ENCODE measurements around the gene TBC1D22A.
A peak's percentile ranks its signal among the peaks of the same experiment; 100 is the strongest.
"Not testable (repeated sequence)": the region's sequence is repeated elsewhere in the genome, so short reads cannot be mapped to it uniquely, and the experiment has no call there.

Gene TBC1D22A, protein sequence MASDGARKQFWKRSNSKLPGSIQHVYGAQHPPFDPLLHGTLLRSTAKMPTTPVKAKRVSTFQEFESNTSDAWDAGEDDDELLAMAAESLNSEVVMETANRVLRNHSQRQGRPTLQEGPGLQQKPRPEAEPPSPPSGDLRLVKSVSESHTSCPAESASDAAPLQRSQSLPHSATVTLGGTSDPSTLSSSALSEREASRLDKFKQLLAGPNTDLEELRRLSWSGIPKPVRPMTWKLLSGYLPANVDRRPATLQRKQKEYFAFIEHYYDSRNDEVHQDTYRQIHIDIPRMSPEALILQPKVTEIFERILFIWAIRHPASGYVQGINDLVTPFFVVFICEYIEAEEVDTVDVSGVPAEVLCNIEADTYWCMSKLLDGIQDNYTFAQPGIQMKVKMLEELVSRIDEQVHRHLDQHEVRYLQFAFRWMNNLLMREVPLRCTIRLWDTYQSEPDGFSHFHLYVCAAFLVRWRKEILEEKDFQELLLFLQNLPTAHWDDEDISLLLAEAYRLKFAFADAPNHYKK

DNA sequence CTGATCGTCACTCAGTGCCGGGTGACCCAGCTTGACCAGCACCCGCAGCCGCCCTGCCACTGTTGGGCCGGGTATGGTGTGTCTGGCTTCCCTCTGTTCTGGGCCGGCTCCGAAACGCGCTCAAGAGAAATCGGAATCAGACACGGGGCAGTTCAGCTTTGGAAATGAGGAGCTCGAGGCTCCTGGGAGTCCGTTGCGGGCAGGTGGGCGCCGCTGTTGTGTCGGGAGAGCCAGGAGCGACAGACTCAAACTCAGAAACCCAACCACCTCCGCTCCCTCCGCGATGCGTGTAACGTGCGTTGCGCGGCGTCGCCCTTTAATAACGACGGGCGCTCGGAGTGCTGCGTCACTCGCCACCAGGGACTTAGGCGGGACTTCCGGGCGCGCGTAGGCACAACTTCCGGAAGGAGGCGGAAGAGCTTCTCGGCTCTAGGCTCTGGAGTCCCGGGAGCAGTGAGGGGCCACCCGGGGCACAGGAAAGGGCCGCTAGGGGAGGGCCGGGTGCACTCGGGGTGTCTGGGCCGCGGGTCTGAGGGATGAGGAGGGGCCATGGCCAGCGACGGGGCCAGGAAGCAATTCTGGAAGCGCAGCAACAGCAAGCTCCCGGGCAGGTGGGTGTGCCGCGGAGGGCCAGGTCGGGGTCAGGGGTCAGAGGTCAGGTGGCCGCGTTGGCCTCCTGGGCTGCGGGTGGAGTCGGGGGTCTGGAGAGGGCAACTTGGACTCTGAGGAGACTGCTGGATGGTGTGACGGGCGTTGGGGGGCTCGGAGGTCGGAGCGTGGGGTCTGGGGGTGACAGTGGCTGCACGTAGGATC, at the start of gene TBC1D22A:
Gene TBC1D22A, plus strand, starts transcription at position 413 of the 813 bp plus-strand sequence. Its CDS starts 137 bp downstream, at position 550.
- DNase-seq (ENCODE audit: low read depth in 2 of 2), result peak; percentile 92 to 94

GRCh38 chr22:46714550-46714949, 47.9 kb upstream of the TBC1D22A start:
- no peak for DNase-seq (ENCODE audit: low read depth in 2 of 2)

- no peak for DNase-seq (ENCODE audit: low read depth in 2 of 2)
Observed at GRCh38 chr22:46719921-46720320, 42.5 kb upstream of the TBC1D22A start.

DNA sequence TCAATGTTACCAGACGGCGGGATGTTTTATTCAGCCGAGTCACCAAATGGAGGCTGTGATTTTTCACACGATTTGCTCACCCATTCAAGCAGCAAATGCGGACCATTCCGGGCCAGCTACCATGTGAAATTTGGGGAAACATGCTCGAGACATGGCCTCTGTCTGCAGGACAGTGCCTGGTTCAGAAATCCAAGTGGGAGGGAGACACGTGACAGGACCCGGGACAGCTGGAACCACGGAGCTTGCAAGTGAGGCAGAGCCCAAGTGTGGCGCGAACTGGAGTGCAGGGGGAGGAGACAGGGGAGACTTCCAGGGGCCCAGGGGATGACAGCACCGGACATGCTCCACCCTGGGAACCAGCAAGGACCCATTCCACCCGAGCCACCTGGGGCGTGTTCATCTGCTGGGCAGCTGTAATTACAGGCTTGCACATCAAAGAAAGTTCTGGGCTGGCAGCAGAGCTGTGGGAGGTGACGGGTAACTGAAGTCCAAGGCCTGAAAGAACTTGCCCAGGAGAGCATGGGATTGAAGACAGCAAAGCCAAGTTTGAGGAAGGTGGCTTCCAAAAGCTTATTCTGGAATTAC, 40.9 kb upstream of the TBC1D22A start:
- no peak for DNase-seq (ENCODE audit: low read depth in 2 of 2)

DNA sequence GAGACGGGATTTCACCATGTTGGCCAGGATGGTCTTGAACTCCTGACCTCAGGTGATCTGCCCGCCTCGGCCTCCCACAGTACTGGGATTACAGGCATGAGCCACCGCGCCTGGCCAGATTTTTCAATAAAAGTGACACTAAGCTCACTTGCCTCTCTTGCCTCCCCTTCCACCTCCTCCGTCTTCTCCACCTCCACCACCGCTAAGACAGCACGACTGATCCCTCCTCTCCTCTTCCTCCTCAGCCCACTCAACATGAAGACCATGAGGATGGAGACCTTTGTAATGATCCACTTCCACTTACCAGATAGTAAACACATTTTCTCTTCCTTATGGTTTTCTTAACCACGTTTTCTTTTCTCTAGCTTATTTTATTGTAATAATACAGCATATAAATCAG, 38.6 kb upstream of the TBC1D22A start:
- no peak for DNase-seq (ENCODE audit: low read depth in 2 of 2)

DNA sequence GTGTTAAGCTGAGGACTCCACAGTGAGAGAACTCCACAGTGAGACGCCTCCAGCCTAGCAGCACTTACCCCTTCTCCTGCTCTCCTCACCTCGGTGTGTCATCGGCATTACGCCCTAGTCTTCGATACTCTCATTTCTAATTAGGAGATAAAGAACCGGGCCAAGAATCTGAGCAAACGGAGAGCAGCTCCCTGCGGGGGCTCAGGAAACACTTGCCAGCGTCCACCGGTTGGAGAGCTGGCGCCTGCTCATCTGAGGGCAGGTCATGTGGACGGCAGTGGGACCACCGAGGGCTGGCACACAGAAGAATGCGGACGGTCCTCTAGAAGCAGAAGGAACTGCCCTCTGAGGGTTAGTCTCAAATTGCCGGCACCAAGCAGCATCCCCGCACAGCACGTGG, 37.4 kb upstream of the TBC1D22A start:
- DNase-seq (ENCODE audit: low read depth in 2 of 2), result no peak

DNA sequence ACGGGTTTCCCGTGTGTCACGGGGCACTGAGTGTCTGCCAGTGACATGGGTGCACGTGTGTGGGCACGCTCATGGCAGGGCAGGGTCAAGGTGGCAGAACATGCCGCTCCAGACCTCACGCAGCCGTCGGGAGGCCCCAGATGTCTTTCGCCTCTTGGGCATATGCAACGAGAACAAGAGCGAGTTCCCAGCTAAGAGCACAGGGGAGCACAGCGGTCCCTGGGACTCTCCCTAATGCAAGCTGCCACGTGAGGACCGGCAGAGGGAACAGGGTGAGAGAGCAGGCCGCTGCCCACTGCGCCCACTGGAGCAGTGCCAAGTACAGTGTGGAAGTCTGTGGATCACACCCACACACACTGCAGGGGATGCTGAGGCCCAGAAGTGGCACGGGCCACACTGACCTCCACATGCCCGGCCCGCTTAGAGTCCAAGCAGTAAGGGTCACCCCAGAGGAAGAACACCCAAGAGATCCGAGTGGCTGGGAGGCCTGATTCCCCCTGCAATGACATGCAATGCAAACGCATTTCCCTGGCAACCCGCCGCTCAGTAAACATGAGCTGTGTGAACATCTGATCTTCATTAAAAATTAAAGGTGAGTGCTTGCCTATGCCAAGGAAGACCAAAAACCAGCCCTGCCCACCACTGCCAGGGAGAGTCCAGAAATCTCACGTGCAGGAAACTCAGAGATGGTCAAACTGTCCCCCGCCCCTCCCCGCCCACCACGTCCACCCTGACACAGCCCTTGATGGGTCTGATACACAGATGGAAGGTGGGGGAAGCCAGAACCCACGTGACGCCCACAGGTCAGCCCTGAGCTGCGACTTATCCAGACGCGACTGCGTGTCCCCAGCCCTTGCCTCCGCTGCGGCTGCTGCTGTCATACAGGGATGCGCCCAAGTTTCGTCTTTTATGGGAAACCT, 36.1 kb upstream of the TBC1D22A start:
- no peak for DNase-seq (ENCODE audit: low read depth in 2 of 2)

DNA sequence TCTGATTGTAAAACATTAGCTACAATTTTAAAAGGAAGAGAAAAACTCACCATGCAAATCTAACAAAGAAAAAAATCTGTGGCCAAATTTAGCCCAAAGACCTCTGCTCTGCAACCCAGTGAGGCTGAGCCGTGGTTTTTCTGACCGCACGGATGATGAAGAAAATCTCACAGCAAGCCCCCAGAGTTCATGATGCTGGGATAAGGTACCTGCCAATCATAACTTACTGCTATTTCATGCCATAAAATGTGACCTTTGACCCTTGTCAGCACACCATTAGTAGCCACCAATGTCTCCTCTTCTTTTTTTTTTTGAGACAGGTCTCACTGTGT, 35.5 kb upstream of the TBC1D22A start:
- DNase-seq (ENCODE audit: low read depth in 2 of 2), result no peak

DNA sequence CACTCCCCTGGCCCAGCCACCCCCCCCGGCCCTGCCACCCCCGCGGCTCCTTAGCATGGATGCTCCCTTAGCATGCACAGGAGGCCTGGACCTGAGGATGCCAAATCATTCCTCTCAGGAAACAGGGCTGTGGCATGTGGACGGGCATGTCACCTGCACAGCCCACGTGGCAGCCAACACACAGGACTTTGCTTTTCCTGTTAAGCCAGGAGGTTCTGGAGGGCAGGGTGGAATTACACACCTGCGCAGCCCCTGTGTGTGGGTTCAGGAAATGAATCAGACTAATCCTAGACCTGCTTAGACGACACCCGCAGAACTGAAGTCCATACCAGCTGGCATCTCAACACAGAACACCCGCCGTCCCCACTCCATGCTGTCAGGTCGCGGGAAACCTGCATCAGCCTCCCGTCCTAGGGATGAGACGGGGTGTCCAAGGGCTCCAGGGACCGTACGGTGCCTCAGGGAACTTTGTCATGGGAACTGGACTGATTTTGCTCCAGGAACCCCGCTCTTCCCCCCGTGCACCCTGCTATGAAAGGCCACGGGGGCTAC, 34.6 kb upstream of the TBC1D22A start:
- no peak for DNase-seq (ENCODE audit: low read depth in 2 of 2)

DNA sequence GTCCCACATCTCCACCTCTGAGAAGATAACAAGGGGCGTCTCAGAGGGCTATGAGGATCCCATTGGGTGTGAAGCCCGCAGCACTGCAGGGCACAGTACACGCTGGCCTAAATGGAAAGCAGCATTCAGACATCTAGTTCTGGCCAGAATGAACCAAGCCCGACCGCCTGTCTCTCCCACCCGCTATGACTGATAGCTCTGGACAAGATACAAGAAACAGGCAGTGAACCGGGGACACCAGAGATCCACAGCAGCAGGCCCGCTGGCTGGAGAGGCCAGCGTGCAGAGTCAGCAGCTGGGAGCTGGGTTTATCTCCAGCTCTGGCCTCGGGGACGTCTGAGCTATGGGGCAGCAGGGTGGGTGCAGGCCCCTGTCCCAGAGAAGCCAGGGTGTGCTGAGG, 34.0 kb upstream of the TBC1D22A start:
- no peak for DNase-seq (ENCODE audit: low read depth in 2 of 2)

- no peak for DNase-seq (ENCODE audit: low read depth in 2 of 2)
Observed at GRCh38 chr22:46730568-46731245, 31.7 kb upstream of the TBC1D22A start.

DNA sequence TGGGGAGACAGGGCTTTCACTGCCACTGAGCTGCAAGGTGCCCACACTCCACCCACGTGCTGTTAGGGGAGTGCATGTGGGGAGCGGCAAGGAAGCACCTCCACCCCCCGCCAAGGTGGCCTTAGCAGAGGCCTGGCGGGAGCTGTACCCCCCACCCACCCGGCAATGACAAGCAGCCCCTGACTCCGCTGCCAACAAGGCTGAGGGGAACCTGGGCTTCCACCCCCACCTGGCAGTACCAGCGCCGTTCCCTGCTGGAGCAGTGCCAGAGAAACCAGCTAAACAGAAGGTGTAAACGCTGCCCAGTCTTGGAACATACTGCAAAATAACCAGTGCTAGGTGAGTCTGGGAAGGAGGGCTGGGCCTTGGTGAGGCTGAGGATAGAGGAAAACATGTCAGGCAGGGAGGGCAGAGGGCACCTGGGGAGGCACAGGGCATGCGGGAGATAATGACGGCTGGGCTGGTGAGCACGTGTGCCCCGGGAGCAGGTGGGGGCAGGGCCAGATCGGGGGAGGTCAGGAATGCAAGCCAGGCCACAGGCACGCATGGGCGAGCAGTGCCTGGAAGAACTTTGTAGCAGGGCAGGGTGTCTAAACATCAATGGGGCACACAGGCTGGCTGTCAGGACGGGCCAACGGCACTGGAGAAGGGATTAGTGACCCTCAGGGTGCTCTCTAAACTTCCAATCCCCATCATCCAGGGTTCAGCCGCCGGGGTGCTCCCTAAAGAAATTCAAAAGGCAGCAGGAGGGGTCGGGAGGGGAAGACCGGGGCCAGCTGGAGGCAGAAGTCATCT, 31.0 kb upstream of the TBC1D22A start:
- DNase-seq (ENCODE audit: low read depth in 2 of 2), result no peak

- no peak for DNase-seq (ENCODE audit: low read depth in 2 of 2)
Observed at GRCh38 chr22:46732041-46732379, 30.4 kb upstream of the TBC1D22A start.

DNA sequence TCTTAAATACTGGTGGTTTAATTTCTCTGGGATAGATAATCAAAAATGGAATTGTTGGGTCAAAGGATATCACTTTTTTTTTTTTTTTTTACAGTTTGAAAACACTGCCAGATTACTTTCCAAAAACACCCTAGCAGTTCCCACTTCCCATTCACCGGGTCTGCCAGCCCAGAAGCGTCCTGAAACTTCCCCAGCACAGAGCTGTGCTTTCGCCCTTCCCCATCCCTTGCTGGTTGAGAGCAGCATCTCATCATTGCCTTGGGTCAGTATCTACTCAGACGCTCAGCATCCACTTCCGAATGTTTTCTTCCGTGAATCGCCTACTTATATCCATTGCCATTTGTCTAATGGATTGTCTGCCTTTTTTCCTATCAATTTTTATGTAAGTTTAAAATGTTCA, 29.9 kb upstream of the TBC1D22A start:
- DNase-seq (ENCODE audit: low read depth in 2 of 2), result no peak

- DNase-seq (ENCODE audit: low read depth in 2 of 2), result not testable (repeated sequence)
Observed at GRCh38 chr22:46734213-46734722, 28.2 kb upstream of the TBC1D22A start.

- DNase-seq (ENCODE audit: low read depth in 2 of 2), result peak in 1 of 2 donors; percentile 28
Observed at GRCh38 chr22:46734830-46735453, 27.5 kb upstream of the TBC1D22A start.

DNA sequence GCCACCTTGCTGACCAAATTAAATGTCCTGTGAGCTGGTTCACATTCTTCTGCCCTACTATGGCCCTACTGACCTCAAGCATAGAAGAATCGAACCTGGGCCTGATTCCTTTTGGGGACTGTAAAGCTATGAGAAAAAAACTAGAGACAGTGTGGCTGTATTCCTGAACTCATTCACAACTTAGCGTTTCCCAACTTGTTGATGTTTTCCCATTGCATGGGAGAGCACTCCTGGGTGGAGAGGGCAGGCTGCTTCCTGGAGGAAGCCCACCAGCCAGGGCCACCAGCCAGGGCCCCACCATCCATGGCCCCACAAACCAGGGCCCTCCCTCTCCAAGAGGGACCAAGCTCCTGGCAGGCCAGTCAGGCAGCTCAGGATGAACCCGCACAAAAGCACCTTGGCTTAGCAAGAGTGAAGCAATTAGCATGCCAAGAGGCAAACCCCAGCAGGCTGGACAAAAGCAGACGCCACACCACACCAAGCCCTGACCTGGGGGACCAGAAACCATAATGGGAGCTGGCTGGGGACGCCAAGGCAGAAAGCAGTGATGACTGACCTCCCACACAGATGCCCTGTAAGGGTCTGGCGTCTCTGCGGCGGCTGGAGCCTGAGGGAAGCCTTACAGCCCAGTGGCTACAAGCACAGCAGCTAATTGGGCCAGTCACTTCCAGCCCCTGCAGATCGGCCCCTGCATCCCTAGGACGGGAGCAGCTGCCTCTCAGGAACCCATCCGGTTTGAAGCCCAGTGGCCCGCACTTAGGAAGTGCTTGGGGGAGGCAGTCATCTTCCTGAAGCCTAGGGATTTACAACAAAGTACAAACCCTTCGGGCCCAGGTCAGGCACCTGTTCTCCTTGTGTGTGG, 26.5 kb upstream of the TBC1D22A start:
- DNase-seq (ENCODE audit: low read depth in 2 of 2), result no peak

- no peak for DNase-seq (ENCODE audit: low read depth in 2 of 2)
Observed at GRCh38 chr22:46736705-46737104, 25.7 kb upstream of the TBC1D22A start.
